Testis (tissue), 2 donors: Measurements from ENCODE around the gene NELFCD.

Experiments
- CTCF ChIP-seq, 3 experiments: fragments of 450-650 bp in 2 of 3; fragments of 200-600 bp in 1 of 3; sonication (generic) in 1 of 3; IDR thresholded peaks; one replicate each; pipeline ENCODE4 v1.5.1; 2016 to 2019; ENCODE audit warnings: antibody characterized with exemption in 3 of 3, mild to moderate bottlenecking in 2 of 3, moderate library complexity in 1 of 3
- POLR2A ChIP-seq: fragments of 450-650 bp; IDR thresholded peaks from one replicate; pipeline ENCODE4 v1.6.1; 2017; ENCODE audit warnings: antibody characterized with exemption, mild to moderate bottlenecking, moderate library complexity

- TF ChIP-seq CTCF (IDR thresholded peaks at IDR 0.05) (no peak), POLR2A (no peak)
Observed at GRCh38 chr20:59027741-59028320, 46.8 kb downstream of the NELFCD start.
